GM20000 (cell line): ENCODE measurements around the gene GAB2.

Source experiments
- DNase-seq: peaks from one replicate; pipeline ENCODE4 v3.0.0; 2012; ENCODE audit warnings: low spot score
- CTCF ChIP-seq: IDR thresholded peaks from 2 replicates; pipeline ENCODE4 v1.5.1; 2012; ENCODE audit warnings: mild to moderate bottlenecking, control low read depth; ENCODE audit errors: extremely low read depth, missing control alignments

GAB2 gene

DNA sequence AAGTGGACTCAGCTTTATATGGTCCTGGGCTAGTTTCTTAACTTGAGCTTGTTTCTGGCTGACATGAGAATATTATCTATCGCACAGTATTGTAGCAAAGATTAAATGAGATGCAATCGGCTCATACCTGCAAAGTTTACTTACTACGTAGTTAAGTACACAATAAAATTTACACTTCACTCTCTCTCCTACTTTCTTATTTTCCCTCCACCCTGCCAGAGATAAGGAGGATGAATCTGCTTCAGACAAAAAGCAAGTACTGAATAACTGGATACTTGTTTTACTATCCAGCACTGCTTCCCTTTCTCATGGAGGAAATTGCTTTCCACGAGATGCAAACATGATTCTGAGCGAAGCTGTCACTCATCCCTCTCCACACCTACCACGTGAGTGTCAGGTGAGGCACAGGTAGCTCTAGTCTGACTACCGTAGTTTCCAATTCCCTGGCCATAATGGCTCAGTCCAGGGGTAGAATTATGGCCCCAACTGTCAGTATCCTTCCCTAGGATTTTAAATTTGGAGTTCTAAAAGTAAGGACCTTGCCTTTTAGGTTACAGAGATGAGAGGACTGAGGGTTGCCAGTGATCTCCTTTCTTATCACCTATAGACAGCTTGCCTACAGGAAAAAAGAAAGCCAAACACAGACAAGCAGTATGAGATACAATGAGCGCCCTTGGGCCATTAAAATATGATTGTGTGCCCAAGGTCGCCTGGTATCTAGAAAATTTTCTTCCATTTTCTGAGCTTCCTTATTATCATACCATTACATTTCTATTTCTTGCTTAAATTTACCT lies 39.8 kb downstream of the GAB2 start:
- no peak for DNase-seq
- no peak for TF ChIP-seq CTCF

DNA sequence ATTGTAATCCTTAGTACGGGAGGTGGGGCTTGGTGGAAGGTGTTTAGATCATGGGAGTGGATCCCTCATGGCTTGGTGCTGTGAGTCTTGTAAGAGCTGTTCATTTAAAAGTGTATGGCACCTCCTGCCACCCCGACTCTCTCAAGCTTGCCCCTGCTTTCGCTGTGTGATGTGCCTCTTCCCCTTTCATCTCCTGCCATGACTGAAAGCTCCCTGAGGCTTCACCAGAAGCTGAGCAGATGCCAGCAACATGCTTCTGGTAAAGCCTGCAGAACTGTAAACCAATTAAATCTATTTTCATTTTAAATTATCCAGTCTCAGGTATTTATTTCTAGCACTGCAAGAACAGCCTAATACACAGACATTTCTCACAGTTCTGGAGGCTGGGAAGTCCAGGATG lies 40.8 kb downstream of the GAB2 start:
- TF ChIP-seq CTCF, result no peak
- no peak for DNase-seq

DNA sequence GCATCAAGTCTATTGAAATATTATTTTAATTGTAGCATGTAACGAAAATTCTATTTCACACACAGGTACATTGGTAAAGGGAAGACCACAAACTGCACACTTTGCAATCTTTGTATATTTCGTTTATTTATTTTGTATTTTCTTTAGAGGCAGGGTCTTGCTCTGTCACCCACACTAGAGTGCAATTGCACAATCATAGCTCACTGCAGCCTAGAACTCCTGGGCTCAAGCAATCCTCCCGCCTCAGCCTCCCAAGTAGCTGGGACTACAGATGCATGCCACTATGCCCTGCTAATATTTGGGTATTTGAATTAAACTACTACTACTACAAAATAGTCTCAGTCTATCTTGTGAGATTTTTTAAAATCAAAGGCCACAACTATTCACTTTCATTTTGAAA lies 42.7 kb downstream of the GAB2 start:
- no peak for TF ChIP-seq CTCF
- no peak for DNase-seq

- no peak for TF ChIP-seq CTCF
These were observed 43.9 kb downstream of the GAB2 start for GRCh38 chr11:78373689-78374088.

GRCh38 chr11:78372114-78372768 lies 45.4 kb downstream of the GAB2 start:
- no peak for DNase-seq
- no peak for TF ChIP-seq CTCF

More at GRCh38 chr11:78373689-78374088, 43.9 kb downstream of the GAB2 start:
- DNase-seq, result no peak

DNA sequence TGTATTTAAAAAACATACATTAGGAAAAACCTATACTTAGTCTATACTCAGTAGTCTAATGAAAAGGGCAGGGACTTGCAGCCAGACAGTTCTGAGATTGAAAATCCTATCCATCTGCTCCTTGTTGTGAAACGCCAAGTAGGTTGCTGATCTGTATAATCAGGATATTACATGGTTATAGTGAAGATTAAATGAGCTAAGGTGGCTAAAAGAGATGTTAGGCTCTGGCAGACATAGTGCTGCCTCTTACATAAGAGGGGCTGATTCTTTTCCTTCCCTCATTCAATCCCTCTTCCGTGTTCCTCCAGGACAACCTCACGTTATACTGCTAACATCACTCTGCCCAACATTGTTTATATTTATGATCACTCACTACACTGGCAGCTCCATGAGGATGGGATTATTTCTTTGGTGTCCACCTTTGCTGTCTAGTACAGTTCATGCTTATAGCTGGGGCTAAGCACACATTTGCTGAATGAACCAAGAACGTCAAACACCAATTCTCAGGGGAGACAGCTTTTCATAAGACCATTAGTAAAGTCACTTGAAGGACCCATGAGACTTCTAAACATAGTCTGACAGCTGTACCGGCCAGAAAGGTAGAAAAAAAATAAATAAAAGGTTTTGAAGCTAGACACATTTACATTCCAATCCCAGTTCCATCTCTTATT lies 46.3 kb downstream of the GAB2 start:
- DNase-seq, result no peak
- no peak for TF ChIP-seq CTCF

DNA sequence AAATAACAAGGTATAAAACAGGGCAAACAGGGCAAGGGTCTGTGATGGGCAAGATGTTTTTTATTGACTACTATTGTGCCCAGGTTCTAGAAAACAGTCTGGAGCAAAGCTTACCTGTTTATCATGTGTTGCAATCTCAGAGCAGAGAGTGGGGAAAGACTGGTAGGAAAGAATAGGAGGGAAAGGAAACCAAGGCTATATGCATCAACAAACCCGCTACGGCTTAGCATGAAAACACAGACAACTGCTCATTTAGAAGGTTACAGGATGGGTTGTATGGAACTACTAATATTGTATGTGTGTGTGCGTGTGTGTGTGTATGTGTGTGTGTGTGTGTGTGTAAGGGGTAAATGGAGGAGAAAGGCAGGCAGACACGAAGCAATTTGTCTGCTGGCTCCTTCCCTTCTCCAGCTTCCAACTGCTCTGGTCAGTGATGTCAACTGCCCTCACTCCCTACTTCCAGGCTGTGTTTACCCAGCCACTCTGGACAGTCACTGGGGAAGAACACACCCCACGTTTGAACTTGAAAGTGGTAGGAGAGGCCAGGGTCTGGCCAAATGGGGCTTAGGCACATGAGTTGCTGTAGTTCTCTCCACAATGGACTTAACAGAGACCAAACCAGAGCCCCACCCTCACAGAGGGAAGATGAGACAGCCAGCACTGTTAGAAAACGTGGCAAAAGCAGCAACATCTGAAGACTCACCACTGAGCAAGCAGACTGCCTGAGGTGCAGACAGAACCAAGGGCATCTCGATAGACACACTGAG lies 47.0 kb downstream of the GAB2 start:
- TF ChIP-seq CTCF, result no peak
- no peak for DNase-seq
